Trophoblast cell (in vitro differentiated cells and primary cell): ENCODE data around the gene MRPL2.
"Not testable (repeated sequence)": the region's sequence is repeated elsewhere in the genome, so short reads cannot be mapped to it uniquely, and the experiment has no call there.

Experiments
- DNase-seq, 2 donors: peaks; one replicate each; pipeline ENCODE4 v3.0.0-alpha.2; 2016
- H2AFZ ChIP-seq: 2 replicates; pipeline ENCODE4 v1.6.1; 2013; ENCODE audit warnings: low read length, moderate library complexity, mild to moderate bottlenecking; ENCODE audit not compliant: insufficient read depth, poor library complexity
- H2AK5ac ChIP-seq: 2 replicates; pipeline ENCODE4 v1.6.1; 2013; ENCODE audit warnings: mild to moderate bottlenecking, low read length
- H2BK120ac ChIP-seq: 2 replicates; pipeline ENCODE4 v1.6.1; 2013; ENCODE audit warnings: low read length, mild to moderate bottlenecking, moderate library complexity; ENCODE audit not compliant: insufficient read depth, poor library complexity
- H2BK12ac ChIP-seq: 2 replicates; pipeline ENCODE4 v1.6.1; 2013; ENCODE audit warnings: mild to moderate bottlenecking, low read length, moderate library complexity
- H2BK5ac ChIP-seq: 2 replicates; pipeline ENCODE4 v1.6.1; 2013; ENCODE audit warnings: low read length, low read depth, moderate library complexity, mild to moderate bottlenecking; ENCODE audit not compliant: poor library complexity
- H3K14ac ChIP-seq: 2 replicates; pipeline ENCODE4 v1.6.1; 2013; ENCODE audit warnings: mild to moderate bottlenecking, low read length
- H3K18ac ChIP-seq: 2 replicates; pipeline ENCODE4 v1.6.1; 2013; ENCODE audit warnings: mild to moderate bottlenecking, low read length
- H3K23ac ChIP-seq: 2 replicates; pipeline ENCODE4 v1.6.1; 2013; ENCODE audit warnings: low read length
- H3K27ac ChIP-seq: 2 replicates; pipeline ENCODE4 v1.5.1; 2013; ENCODE audit warnings: low read depth, mild to moderate bottlenecking, inconsistent platforms, low read length, moderate library complexity
- H3K27me3 ChIP-seq: 2 replicates; pipeline ENCODE4 v1.6.1; 2013; ENCODE audit warnings: inconsistent platforms, mild to moderate bottlenecking, low read length, moderate library complexity; ENCODE audit not compliant: insufficient read depth
- H3K36me3 ChIP-seq, 2 experiments: 1 replicate in 1 of 2; 2 replicates in 1 of 2; pipeline ENCODE4 v1.6.1; 2013; ENCODE audit warnings: low read length in 2 of 2, mild to moderate bottlenecking in 2 of 2, moderate library complexity in 1 of 2; ENCODE audit not compliant: insufficient read depth in 2 of 2, control insufficient read depth in 1 of 2
- H3K4ac ChIP-seq: 2 replicates; pipeline ENCODE4 v1.6.1; 2013; ENCODE audit warnings: low read depth, mild to moderate bottlenecking, low read length, moderate library complexity
- H3K4me1 ChIP-seq, 2 experiments: 1 replicate in 1 of 2; 2 replicates in 1 of 2; pipeline ENCODE4 v1.6.1; 2013; ENCODE audit warnings: low read length in 2 of 2, mild to moderate bottlenecking in 2 of 2, moderate library complexity in 1 of 2; ENCODE audit not compliant: insufficient read depth in 2 of 2, control insufficient read depth in 1 of 2
- H3K4me2 ChIP-seq: 2 replicates; pipeline ENCODE4 v1.6.1; 2013; ENCODE audit warnings: inconsistent platforms, mild to moderate bottlenecking, low read length, moderate library complexity
- H3K4me3 ChIP-seq: 2 replicates; pipeline ENCODE4 v1.5.1; 2013; ENCODE audit warnings: mild to moderate bottlenecking, low read depth, low read length, inconsistent platforms
- H3K79me1 ChIP-seq: one replicate; pipeline ENCODE4 v1.6.1; 2013; ENCODE audit warnings: low read length
- H3K79me2 ChIP-seq: 2 replicates; pipeline ENCODE4 v1.6.1; 2013; ENCODE audit warnings: low read length, mild to moderate bottlenecking; ENCODE audit not compliant: control insufficient read depth, insufficient read depth, poor library complexity
- H3K9ac ChIP-seq: 2 replicates; pipeline ENCODE4 v1.6.1; 2013; ENCODE audit warnings: mild to moderate bottlenecking, low read length
- H3K9me3 ChIP-seq: 2 replicates; pipeline ENCODE4 v1.6.1; 2013; ENCODE audit warnings: low read depth, mild to moderate bottlenecking, control low read depth, inconsistent platforms, low read length; ENCODE audit not compliant: insufficient read depth
- H4K12ac ChIP-seq: 2 replicates; pipeline ENCODE4 v1.6.1; 2013; ENCODE audit warnings: low read depth, mild to moderate bottlenecking, low read length, moderate library complexity
- H4K8ac ChIP-seq: 2 replicates; pipeline ENCODE4 v1.6.1; 2013; ENCODE audit warnings: low read depth, mild to moderate bottlenecking, low read length, moderate library complexity
- H4K91ac ChIP-seq: one replicate; pipeline ENCODE4 v1.6.1; 2013; ENCODE audit warnings: low read depth, mild to moderate bottlenecking, low read length, moderate library complexity
- WGBS: extraction: QIAGEN DNeasy Blood & Tissue Kit; methylation state at CpG from one replicate; pipeline ENCODE4 v1.1.7; 2013; ENCODE audit warnings: missing lambda C conversion rate; ENCODE audit not compliant: insufficient read length, insufficient coverage; ENCODE audit errors: extremely low coverage; 5-methylcytosine and 5-hydroxymethylcytosine counted together

The MRPL2 gene

GRCh38 chr6:43041475-43041874 lies 17.8 kb downstream of the MRPL2 start:
- not testable (repeated sequence) for H3K14ac ChIP-seq, H4K91ac ChIP-seq, H2AFZ ChIP-seq, H3K4me1 ChIP-seq, H2BK12ac ChIP-seq, H4K12ac ChIP-seq, H3K79me2 ChIP-seq, H3K18ac ChIP-seq, H3K4me3 ChIP-seq, H2BK120ac ChIP-seq, H3K9ac ChIP-seq, H2AK5ac ChIP-seq, H3K9me3 ChIP-seq, H3K27ac ChIP-seq, H3K23ac ChIP-seq, H3K4me2 ChIP-seq, DNase-seq, H3K79me1 ChIP-seq, H4K8ac ChIP-seq, H2BK5ac ChIP-seq, H3K27me3 ChIP-seq, H3K4ac ChIP-seq
- WGBS = no CpG with 5 or more reads among the region's 8 CpGs
- H3K36me3 ChIP-seq = peaks cover 80 to 81% of the 10 kb centered on the region in 2 experiments

GRCh38 chr6:43040542-43041257 lies 18.5 kb downstream of the MRPL2 start:
- Histone ChIP-seq H3K4me2 (no peak overlapping the region), H2BK120ac (no peak overlapping the region), H3K23ac (no peak overlapping the region), H3K14ac (no peak overlapping the region), H3K9me3 (peaks cover 1% of the 10 kb centered on the region), H3K27me3 (no peaks in the 10 kb centered on the region), H3K79me1 (no peaks in the 10 kb centered on the region), H3K27ac (no peak overlapping the region), H3K4me1 (no peaks in the 10 kb centered on the region), H2BK12ac (no peak overlapping the region), H2BK5ac (no peak overlapping the region), H3K79me2 (no peaks in the 10 kb centered on the region), H4K8ac (no peak overlapping the region), H2AFZ (no peak overlapping the region), H2AK5ac (no peak overlapping the region), H3K9ac (no peak overlapping the region), H4K91ac (no peak overlapping the region), H3K18ac (no peak overlapping the region), H3K36me3 (peaks cover 77 to 78% of the 10 kb centered on the region in 2 experiments), H3K4me3 (peak overlapping the region; percentile 14), H3K4ac (no peak overlapping the region), H4K12ac (no peak overlapping the region)
- no CpG with 5 or more reads among the region's 18 CpGs for WGBS
- no peak for DNase-seq

GRCh38 chr6:43038727-43039126 lies 20.5 kb downstream of the MRPL2 start:
- Histone ChIP-seq H4K8ac (no peak overlapping the region), H3K4me1 (no peaks in the 10 kb centered on the region), H3K79me2 (no peaks in the 10 kb centered on the region), H3K4me2 (no peak overlapping the region), H3K9ac (no peak overlapping the region), H3K18ac (no peak overlapping the region), H3K23ac (no peak overlapping the region), H3K27me3 (no peaks in the 10 kb centered on the region), H4K91ac (no peak overlapping the region), H2AK5ac (no peak overlapping the region), H3K14ac (no peak overlapping the region), H2AFZ (no peak overlapping the region), H2BK120ac (no peak overlapping the region), H3K36me3 (peaks cover 74 to 76% of the 10 kb centered on the region in 2 experiments), H3K4ac (no peak overlapping the region), H3K9me3 (peaks cover 1% of the 10 kb centered on the region), H3K79me1 (no peaks in the 10 kb centered on the region), H2BK5ac (no peak overlapping the region), H2BK12ac (no peak overlapping the region), H4K12ac (no peak overlapping the region), H3K4me3 (peak overlapping the region; percentile 20), H3K27ac (no peak overlapping the region)
- no peak for DNase-seq
- no CpG with 5 or more reads among the region's 9 CpGs for WGBS

- Histone ChIP-seq H4K91ac (no peak overlapping the region), H4K8ac (no peak overlapping the region), H3K4ac (no peak overlapping the region), H3K9me3 (peaks cover 1% of the 10 kb centered on the region), H3K9ac (no peak overlapping the region), H2BK120ac (no peak overlapping the region), H3K79me2 (no peaks in the 10 kb centered on the region), H3K79me1 (no peaks in the 10 kb centered on the region), H3K4me3 (no peak overlapping the region), H3K4me1 (no peaks in the 10 kb centered on the region), H2BK5ac (no peak overlapping the region), H3K23ac (no peak overlapping the region), H3K36me3 (peaks cover 65 to 70% of the 10 kb centered on the region in 2 experiments), H2BK12ac (no peak overlapping the region), H3K27me3 (no peaks in the 10 kb centered on the region), H3K4me2 (no peak overlapping the region), H4K12ac (no peak overlapping the region), H2AFZ (no peak overlapping the region), H3K27ac (no peak overlapping the region), H2AK5ac (no peak overlapping the region), H3K14ac (no peak overlapping the region), H3K18ac (no peak overlapping the region)
- WGBS = no CpG with 5 or more reads among the region's 9 CpGs
- DNase-seq = no peak
Observed at GRCh38 chr6:43037706-43038105, 21.5 kb downstream of the MRPL2 start.
